HG03108 (cell line): ENCODE data around the gene CTXND1.

Source experiments
- ATAC-seq: cut with Tn5 transposase; IDR thresholded peaks from one replicate; pipeline ENCODE4 v1.9.1; 2021; ENCODE audit warnings: moderate library complexity; ENCODE audit not compliant: unreplicated experiment

The CTXND1 gene

DNA sequence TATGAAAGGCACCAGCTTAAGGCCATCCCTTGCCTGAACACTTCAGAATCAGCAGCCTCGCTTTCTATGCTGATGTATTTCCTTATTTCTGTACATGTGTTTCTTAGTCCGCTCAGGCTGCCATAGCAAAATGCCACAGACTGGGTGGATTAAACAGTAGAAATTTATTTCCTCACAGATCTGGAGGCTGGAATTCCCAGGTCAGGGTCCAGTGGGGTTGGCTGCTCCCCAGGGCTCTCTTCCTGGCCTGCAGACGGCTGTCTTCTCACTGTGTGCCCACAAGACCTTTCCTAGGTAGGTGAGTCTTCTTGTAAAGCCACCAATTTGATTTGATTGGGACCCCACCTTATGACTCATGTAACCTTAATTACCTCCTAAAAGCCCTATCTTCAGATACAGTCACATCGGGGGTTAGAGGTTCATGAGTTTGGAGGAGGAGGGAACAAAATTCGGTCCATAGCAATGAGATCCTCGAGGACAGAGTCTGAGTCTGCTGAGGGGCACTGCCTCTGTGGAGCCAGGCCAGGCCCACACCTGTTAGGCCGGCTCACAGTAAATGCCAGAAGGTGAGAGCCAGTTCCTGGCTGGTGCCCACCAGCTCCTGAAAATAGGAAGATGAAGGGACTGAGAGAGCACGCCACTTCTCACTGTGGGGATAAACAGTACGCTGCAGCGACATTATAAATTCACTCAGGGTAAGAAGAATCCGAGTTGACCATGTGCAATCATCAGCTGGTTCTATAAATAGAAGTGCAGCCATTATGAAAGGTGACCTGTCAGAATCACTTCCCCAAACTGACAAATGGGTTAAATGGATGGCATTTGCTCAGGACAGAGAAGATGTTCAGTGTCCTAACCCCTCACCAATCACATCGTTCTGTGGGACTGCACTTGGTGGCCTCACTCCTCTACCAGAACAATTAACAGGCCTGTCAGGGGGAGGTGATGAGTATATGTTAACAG lies 41.1 kb downstream of the CTXND1 start:
- ATAC-seq: no peak

DNA sequence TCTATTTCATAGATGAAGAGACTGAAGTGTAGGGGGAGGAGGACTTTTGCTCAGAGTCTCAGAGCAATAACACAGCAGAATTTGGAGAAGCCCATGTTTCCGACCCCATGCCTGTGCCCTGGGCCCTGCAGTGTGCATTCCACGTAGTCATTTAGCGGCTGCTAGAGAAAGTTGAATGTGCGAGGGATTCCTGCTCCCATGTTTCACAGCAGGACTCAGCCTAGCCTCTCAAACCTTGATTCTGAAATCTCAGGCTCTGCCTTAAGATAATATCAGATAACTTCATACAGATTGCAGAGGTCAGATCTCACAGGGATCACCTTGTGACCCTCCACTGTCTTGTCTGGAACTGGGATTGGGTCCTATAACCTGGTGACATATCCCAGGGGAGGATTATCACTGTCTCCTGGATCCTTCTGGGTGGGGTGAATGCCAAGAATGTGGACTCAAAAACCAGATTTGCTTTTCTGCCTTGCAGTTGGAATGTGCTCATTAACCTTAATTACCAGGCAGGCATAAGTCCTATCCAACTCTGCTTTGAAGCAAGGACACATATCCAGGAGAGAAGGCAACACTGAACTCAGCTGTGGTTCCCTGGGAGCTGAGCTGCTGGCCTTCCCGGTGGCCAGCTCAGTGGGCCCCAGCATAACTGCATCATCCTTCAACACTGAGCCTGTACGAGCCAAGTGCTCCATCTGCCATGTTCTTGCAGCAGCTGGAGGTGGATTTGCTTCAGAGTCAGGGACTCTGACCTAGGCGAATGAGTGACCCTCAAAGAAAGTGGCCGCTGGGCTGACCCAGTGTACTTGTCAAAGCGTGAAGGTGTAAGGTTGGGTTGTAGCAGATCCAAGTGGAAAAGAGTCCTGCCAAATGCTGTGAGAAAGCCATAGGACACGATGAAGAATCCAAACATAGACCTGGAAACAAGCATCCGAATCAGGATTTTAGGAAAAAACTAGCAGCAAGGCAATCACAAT lies 43.0 kb downstream of the CTXND1 start:
- no peak for ATAC-seq

DNA sequence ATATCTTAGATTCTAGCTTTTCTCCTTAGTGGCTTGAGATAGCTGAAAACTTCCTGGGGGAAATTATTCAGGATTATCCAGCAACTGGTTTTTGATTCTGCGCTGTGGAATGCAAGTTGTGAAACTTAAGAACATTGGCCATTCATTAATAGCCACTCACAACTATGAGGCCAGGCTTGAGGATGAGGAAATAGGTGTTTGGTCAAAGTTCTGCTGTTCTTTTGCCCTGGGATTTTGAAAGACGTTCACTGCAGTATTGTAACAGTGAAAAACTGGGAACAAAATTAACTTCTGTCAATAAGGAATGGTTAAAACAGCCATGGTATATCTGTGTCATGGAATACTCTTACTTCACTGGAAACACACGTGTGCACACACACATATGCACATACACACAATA lies 44.1 kb downstream of the CTXND1 start:
- no peak for ATAC-seq

DNA sequence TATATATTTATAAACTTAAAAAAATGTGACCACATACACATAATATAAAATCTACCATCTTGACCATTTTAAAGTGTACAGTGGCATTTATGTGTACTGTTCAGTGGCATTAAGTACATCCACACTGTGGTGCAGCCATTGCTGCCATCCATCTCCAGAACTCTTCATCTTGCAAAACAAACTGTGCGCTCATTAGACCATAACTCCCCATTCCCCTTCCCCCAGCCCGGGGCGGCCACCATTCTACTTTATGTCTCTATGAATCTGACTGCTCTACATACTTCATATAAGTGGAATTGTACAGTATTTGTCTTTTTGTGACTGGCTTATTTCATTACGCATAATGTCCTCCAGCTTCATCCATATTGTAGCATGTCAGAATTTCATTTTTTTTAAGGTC lies 47.8 kb downstream of the CTXND1 start:
- no peak for ATAC-seq

DNA sequence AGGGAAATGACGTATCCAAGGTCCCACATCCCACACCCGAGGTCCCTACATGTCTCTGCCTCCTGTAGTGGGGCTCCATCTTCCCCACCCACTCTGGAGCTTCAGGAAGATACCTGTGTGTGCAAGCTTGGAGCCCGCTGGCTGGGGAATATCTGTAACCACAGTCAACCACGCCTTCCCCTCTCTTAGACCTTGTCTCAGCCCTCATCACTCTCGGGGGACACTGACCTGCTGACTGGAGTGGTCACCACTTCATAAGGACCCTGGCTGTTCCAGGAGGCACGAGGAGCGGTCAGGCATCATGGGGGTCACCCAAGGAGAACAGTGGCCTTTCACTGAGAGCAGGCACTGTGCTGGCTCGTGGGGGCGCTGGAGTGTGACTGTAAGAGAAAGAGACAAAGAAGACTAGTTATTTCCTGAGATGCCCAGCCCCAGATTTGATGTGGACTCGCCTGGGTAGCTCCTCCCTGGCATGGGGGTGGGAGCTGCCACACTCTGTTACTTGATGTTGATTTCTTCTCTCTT lies 48.6 kb downstream of the CTXND1 start:
- ATAC-seq: no peak

DNA sequence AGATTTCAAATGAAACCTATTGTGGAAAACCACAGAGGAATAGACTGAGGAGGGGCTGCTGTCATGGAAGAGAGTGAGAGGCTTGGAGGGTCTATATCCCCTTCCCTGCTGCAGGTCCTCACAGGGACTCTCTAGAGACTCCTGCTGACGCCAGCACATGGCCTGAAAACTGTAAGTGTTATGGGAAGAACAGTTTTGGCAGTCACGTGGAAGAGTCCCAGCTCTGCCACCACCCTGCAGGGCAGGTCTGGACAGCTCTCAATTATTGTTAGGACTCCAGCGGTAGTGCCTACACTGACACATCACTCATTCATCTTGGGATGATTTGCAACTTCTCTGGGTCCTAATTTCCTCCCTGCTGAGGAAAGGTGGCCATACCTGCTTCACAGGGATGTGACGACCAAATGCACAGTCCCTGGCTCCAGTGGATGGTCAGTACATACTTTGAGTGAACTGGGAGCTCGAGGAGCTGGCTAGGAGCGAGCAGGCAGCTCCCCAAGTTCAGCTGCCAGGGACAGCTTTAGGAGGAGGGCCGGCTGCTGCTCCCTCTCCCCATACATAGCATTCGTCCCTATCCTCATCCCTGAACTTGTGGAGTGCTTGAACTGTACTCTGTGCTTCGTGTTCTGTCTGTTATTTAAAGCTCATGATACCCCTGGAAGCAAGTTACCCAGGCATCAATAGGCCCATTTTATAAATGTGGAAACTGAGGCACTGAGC lies 49.2 kb downstream of the CTXND1 start:
- no peak for ATAC-seq

DNA sequence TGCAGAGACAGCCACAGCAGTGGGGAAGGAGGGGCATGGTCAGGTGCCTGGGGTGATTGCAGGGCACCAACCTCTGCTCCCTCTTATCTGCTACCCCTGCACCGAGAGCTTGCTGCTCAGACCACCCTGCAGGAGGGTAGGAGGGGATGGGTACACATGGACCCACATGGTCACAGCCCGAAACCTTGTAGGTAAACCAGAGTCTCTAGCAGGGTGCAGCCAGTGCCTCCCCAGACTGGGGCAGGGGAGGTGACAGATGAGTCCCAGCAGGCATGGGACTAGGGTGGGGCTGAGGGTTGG lies 50.0 kb downstream of the CTXND1 start:
- no peak for ATAC-seq

DNA sequence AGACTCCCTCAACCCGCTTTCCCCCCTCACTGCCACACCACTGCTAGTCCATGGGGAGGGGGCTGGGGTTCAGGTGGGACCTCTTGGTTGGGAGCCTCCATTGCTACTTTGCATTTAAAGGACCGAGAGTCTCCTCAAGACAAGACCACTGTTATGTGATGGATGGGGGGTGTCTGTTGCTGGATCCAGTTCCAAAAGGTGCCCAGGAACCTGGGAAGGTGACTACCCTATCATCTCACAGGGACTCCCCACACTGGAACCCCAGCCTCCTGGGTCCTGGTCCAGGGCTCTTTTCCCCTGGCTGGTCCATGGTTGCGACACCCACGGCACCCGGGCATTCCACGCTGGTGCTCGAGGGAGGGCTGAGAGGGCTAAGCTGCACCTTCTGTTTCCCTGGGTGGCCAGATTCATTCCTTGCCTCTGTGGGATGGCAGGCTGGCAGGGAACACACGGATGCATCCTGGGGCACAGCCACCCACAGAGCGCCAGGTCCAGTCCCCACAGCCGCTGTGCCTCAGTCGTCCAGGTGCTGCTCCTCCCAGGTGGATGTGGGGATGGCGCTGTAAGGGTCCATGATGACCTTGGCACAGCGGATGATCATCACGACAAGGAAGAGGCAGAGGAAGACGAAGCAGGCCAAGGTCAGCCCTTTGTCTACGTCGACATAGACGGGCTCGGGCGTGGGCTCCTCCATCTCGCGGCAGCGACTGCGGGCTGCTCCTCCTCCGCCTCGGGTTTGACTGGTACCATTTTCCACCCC lies 50.6 kb downstream of the CTXND1 start:
- no peak for ATAC-seq

DNA sequence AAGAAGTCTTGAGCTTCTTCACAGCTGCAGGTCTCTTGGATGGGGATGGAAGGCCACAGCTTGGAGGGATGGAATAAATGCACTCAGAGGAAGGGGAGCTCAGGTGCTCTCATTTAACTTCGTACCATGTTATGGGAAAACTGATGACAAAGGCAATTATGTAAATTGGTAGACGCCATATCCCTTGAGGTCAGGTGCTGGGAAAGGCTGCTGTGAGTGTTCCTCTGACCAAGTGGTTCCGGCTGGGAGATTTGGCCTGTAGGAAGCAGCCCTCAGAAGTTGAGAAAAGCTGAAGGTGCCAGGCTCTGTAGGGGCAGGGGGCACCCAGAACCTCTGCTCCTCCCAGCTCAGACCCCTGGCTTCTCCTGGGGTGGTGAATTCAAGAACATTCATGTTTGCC lies 52.1 kb downstream of the CTXND1 start:
- ATAC-seq: no peak

DNA sequence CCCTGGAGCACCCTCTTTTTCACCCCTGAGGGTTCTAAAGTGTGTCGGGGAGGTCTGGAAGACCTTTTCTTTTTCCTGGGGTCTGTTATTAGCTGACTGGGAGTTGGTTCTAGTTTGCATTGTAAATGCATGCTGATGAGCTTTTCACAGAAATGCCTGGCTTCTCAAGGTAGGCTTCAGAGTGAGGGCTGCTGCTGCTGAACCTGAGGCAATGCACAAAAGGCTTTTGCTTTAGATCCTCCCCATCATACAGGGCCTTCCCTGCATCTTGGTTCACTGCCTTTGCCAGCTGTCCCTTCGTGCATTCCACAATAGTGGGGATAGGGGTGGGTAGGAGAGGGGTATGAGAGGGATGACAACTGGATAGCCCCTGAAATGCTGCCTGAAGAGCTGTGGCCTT lies 52.6 kb downstream of the CTXND1 start:
- no peak for ATAC-seq

DNA sequence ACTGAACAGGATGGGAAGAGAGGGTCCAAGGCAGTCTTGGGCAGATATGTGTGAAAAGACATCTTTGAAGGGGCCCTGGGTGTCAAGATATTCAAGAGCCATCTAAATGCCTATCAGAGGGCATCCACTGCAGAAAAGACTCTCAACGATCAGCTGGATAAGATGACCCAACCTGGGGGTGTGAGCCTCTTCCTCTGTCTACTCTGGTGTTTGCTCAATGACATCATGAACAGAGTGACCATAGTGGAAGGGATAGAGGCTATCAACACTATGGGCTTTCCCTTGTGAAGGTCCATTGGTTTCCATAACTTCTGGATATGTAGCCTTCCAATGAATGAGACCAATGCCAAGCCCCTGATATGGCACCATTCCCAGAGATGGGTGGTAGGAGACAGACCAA lies 57.1 kb downstream of the CTXND1 start:
- no peak for ATAC-seq

DNA sequence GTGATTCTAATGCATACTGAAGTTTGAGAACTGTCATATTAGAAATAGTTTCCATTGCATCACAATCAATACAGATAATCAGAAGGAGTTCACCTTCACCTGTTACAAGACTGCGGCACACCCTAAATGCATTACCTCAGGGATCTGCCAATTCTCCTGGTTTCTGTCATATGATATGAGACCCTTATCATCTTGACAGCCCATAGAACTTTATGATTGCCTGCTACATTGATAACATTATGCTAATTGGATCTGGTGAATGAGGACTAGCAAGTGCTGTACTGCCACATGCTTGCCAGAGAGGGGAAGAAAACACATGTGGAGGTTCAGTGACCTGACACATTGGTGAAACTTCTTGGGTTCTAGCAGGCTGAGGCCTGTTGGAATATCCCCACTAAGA lies 57.8 kb downstream of the CTXND1 start:
- no peak for ATAC-seq

DNA sequence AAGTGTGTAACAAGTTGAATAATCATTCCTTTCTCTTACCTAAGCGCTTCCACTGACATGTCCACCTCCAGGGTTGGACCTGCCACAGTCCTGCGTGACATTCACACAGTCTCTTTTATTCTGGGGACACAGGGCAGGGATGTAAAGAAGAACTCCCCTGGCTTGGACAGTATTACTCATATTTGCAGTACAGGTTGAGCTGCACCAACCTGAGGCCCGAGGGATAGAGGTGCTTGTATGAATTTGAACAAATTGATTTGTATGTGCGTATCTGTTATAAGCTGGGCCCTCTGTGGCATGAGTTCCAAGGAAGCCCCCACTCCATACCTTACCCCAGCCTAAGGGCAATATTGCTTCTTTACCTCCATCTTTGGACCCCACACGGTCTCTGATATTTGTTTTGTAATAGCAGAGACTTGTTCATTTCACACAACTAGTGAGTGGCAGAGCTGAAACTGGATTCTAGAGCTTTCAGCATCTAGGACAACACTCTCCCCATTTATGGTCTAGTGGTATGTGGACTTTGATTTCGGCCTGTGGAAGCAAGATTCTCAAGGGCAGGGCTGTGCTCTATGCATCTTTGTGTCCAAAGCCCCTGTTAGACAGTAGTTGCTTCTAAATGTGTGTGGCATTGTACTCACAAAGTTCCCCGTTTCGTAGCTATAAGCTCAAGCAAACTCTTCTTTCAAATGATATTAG lies 60.0 kb downstream of the CTXND1 start:
- ATAC-seq: no peak

DNA sequence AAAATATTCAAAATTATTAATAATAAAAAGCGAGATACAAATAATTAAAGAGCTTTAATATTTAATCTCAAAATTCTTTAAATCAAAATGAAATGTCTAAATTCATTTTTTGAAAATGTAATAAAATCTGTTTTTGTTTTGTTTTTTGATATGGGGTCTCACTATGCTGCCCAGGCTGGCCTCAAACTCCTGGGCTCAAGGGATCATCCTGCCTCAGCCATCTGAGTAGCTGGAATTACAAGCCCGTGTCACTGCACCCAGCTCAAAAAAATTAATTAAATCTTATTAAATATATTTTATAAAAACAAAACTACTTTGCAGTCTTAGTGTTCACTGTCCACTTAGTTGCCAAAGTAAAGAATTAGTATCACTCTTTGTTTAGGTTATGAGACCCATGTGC lies 60.8 kb downstream of the CTXND1 start:
- ATAC-seq: no peak

DNA sequence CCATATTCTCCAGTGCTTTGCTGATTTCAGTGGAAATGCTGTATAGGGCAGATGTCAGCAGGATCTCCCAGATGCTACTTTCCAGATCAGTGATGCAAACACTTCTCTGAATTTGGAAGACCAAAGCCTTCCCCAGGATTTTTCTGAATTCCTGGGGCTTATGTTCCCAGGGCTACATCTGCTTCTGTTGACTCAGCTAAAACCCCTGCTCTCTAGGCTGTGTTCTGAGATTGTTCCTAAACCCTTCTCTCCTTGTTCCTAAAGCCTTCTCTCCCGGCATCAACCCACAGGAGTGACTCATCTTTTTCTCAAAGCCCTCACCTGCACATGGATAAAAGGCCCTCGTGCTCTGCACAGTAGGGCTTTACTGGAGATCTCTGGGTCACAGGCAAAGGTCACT lies 63.8 kb downstream of the CTXND1 start:
- no peak for ATAC-seq

DNA sequence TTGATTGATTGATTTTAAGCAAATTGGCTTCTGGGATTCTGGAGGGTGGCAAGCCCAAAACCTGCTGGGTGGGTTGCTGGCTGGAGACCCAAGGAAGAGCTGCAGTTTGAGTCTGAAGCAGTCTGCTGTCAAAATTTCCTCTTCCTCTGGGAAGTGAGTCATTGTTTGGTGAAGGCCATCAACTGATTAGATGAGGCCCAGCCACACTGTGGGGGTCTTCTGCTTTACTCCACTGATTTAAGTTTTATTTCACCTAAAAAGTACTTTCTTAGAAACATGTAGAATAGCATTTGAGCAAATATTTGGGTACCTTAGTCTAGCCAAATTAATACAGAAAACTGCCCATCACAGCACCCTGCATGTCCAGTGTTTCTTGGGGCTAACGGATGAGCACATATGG lies 65.4 kb downstream of the CTXND1 start:
- no peak for ATAC-seq

DNA sequence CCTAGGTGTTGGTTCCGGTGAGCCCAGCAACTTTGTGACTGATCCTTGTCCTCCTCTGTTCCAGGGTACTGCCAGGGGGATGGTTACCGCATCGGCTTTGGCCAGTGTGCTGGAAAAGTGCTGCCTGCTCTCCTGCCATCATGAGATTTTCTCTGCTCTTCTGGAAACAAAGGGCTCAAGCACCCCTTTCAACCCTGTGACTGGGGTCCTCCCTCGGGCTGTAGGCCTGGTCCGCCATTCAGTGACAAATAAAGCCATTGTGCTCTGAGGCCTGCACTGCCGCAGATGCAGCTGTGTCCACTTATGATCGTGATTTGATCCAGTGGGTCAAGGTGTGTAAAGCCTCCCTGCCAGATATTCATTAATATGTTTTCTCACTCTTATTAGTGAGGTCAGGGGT lies 65.9 kb downstream of the CTXND1 start:
- no peak for ATAC-seq

DNA sequence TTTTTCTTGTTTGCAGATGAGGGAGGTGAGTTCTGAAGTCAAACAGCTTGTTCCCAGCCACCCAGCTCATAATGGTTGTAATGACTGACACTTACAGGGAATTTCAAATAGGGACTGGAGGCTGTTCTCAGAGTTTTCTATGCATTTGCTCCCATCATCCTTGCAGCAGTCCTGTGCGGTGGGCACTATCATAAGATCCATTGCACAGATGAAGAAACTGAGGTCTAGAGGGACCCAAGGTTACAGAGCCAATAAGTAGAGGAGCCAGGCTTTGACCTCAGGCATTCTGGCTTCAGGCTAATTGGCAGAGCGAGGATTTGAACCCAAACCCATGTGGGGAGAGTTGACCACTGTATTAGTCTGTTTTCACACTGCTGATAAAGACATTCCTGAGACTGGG lies 66.9 kb downstream of the CTXND1 start:
- ATAC-seq: no peak

DNA sequence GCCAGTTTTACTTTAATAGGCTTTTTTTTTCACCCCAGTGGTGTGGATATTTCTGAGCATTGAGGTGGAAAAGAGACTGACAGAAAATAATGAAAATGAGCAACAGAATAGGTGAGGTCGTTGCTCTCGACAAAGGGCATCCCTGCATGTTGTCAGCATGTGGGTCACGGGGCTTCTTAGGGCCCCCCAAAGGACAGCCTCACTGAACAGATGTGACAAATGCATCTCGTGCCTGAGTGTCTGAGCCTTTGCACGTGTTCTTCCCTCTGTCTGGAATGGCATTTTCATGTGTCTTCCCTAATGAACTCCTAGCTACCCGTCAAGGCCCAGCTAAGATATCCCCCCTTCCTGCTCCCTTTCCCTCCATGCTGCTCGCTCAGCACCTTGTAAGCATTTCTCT lies 67.5 kb downstream of the CTXND1 start:
- ATAC-seq: no peak

DNA sequence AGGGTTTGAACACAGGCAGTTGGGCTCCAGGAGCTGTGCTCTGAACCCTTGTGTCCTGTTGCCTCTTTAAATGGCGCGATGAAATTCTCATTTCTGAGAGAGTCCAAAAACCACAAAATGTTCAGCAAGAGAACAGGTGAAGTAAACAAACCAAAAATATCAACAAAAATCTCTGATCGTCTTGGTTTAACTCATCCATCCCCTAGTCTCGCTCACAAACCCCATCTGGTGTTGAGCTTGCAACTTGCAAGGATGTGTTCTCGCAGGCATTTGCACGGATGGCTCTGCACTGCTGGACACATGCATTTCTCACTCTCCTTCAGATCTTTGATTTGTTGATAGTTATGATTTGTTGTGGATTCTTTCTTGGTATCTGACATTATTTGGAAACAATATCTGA lies 68.1 kb downstream of the CTXND1 start:
- no peak for ATAC-seq
